ENCODE results near the gene PAX8. TPM values are rescaled to one million over a fixed set of nuclear protein-coding genes. Genes with fewer than 3 reads are reported as not detected.

The PAX8 gene
- total RNA-seq, 4 donors from 2014 or later = 0.62 to 2.5 (median 1.1) TPM; not detected in 1

DNA sequence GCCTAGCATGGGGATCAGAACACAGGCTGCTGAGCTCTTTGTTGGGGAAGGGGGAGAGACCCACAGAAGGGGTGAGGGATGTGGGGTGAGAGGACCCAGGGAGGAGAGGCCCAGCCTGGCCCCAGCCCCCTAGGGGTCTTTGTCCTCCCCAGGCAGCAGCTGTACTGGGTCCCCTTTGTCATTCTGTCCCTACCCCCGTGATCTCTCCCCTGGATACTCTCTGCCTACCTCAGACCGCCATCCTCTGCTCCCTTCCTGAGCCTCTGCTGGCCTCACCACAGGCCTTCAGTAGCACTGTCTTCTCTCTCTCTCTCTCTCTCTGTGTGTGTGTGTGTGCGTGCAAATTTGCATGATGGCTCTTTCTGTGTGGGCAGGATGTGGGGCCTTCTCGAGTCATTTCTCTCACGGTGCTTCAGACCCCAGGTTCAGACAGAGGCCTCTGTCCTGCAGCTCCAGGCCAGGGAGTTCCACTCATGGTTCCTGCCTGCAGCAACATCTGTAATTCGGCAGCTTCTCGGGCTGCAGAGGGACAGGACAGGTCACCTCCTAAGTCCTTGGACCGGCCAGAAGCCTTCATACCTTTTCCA is 103.6 kb downstream of the PAX8 start:
- H3K4me3 ChIP-seq = peak overlapping the region in 1 of 2 donors; percentile 32
- WGBS, 2 donors (ENCODE audit: low coverage in 1 of 2) = 70% methylated on average over 3 of the region's 8 CpGs; no CpG with 5 or more reads in 1 of the 2 donors
- H3K27ac ChIP-seq = no peak overlapping the region
- no peaks in the 10 kb centered on the region for H3K36me3 ChIP-seq
- no peaks in the 10 kb centered on the region for H3K27me3 ChIP-seq
- no peaks in the 10 kb centered on the region for H3K4me1 ChIP-seq
- TF ChIP-seq POLR2AphosphoS5 (IDR thresholded peaks at IDR 0.05) (no peak), POLR2A (IDR thresholded peaks at IDR 0.05) (no peak), EP300 (IDR thresholded peaks at IDR 0.05) (no peak)
- TF ChIP-seq, protein P1, sequence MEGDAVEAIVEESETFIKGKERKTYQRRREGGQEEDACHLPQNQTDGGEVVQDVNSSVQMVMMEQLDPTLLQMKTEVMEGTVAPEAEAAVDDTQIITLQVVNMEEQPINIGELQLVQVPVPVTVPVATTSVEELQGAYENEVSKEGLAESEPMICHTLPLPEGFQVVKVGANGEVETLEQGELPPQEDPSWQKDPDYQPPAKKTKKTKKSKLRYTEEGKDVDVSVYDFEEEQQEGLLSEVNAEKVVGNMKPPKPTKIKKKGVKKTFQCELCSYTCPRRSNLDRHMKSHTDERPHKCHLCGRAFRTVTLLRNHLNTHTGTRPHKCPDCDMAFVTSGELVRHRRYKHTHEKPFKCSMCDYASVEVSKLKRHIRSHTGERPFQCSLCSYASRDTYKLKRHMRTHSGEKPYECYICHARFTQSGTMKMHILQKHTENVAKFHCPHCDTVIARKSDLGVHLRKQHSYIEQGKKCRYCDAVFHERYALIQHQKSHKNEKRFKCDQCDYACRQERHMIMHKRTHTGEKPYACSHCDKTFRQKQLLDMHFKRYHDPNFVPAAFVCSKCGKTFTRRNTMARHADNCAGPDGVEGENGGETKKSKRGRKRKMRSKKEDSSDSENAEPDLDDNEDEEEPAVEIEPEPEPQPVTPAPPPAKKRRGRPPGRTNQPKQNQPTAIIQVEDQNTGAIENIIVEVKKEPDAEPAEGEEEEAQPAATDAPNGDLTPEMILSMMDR (IDR thresholded peaks at IDR 0.05) = no peak
- ATAC-seq = no peak
- no peaks in the 10 kb centered on the region for H3K9me3 ChIP-seq

DNA sequence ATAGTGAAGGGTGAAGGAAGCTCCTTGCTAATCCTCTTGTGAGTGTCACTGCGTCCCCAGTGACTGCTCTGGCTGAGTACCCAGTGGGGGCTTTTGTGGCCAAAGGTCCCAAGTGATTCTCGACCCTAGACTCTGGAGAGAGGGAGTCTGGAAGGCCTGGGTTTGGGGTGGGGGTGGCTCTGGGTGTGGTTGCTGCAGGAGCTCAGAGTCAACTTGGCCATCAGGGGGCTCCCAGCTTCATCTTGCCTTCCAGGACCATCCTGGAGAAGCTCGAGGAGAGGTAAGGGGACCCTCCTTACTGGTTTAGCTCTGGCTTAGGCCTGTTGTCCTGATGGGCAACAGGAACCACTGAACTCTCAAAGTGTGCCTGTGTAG is 104.4 kb downstream of the PAX8 start:
- no peaks in the 10 kb centered on the region for H3K27me3 ChIP-seq
- no CpG with 5 or more reads among the region's 3 CpGs for WGBS, 2 donors (ENCODE audit: low coverage in 1 of 2)
- TF ChIP-seq, protein P1 (IDR thresholded peaks at IDR 0.05) = no peak
- TF ChIP-seq POLR2A (IDR thresholded peaks at IDR 0.05) = no peak
- no peak for TF ChIP-seq EP300 (IDR thresholded peaks at IDR 0.05)
- no peak for TF ChIP-seq POLR2AphosphoS5 (IDR thresholded peaks at IDR 0.05)
- peak overlapping the region in 2 of 4 donors; percentile 17 to 25 for H3K27ac ChIP-seq
- H3K4me1 ChIP-seq = no peaks in the 10 kb centered on the region
- H3K4me3 ChIP-seq = peak overlapping the region in 1 of 2 donors; percentile 32
- no peak for ATAC-seq
- H3K9me3 ChIP-seq = no peaks in the 10 kb centered on the region
- no peaks in the 10 kb centered on the region for H3K36me3 ChIP-seq

DNA sequence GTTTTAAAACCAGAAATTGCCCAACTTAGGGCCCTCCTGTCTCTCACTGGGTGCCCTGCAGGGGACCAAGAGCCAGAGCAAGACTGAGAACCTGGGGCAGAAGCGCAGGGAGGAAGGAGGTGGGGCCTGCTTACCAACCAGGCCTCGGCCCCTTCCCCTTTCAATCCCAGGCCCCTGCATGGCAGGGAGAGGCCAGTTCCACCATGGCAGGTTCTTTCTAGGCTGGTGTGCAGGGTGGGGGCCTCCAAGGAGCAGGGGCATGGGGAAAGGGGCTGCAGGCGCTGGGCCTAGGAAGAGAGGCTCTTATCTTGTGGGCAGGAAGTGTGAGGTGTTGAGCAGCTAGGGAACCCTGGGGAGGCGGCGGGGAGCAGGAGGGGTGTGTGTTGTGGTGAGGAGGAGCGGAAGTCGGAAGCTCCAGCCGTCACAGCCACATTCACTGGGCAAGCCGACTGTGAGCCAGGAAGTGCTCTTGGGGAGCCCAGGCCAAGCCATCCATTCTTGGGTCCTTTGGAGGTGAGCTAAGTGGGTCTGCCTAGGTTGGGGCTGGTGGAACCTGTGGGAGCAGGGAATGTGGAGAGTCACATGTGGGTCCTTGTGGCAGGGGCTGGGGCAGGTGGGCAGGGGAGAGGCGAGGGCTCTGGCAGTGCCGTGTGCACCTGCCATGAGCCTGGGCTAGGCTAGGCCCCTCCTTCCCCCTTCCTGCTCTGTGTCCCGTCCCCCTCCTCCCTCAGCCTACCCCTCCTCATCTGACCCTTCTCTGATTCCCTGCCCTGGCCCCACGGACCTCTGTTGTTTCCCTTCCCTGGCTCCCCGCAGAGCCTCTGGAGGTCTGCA is 105.0 kb downstream of the PAX8 start, which contains the start of gene PSD4:
PSD4 (plus strand) TSS at position 430 of the 834 bp plus-strand sequence. CDS start 8,486 bp downstream, outside the sequence.
- Histone ChIP-seq H3K4me1 (no peaks in the 10 kb centered on the region), H3K36me3 (no peaks in the 10 kb centered on the region), H3K27ac (peak within 1 kb of the TSS in 2 of 4 donors; percentile 17 to 25), H3K27me3 (no peaks in the 10 kb centered on the region), H3K9me3 (no peaks in the 10 kb centered on the region), H3K4me3 (peak within 1 kb of the TSS in 1 of 2 donors; percentile 32)
- WGBS, 2 donors (ENCODE audit: low coverage in 1 of 2) = 63 to 100% methylated on average over 1 to 2 of the region's 14 CpGs
- ATAC-seq = peak; percentile 56
- TF ChIP-seq POLR2AphosphoS5 (IDR thresholded peaks at IDR 0.05) (no peak), EP300 (IDR thresholded peaks at IDR 0.05) (no peak), POLR2A (IDR thresholded peaks at IDR 0.05) (no peak)
- TF ChIP-seq, protein P1 (IDR thresholded peaks at IDR 0.05) = no peak

DNA sequence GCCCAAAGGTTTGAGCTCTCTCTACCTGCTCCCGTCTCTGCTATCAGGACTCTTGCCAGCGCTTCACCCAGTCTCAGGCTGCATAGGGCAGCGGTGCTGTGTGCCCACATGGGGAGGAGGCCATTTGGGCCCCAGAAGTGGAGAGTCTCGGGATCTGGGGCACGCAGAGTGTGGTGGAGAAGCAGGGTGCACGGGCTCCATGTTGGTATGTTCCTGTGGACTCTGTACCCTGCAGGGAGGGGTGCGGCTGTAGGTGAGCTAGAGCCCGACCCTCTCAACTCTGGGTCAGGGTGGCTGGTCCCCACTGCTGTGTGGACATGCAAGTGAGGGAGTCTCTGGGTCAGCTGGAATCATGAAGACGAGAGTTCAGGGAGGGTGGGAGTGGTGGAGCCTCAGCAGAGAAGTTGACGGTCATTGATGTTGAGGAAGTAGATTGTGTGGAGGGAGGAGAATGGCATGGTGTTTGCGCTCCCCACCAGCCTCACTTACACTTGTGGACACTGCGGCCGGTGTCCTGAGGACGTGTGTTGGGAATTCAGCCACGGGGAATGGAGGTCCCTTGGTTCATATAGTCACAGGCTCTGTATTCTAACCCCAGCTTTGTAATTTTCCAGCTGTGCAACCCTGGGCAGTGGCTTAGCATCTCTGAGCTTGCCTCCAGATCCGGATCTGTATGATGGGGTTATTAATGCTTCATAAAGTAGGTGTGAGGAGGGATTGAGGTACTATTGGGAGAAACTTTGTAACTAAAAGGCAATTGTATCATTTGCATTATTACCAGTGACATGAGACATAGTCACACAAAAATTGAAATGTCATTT is 105.8 kb downstream of the PAX8 start:
- WGBS, 2 donors (ENCODE audit: low coverage in 1 of 2) = 76% methylated on average over 3 to 4 of the region's 16 CpGs
- TF ChIP-seq POLR2A (IDR thresholded peaks at IDR 0.05) = no peak
- Histone ChIP-seq H3K4me3 (no peak overlapping the region), H3K36me3 (no peaks in the 10 kb centered on the region), H3K27ac (no peak overlapping the region), H3K4me1 (no peaks in the 10 kb centered on the region), H3K27me3 (no peaks in the 10 kb centered on the region), H3K9me3 (no peaks in the 10 kb centered on the region)
- no peak for ATAC-seq

Measured in gastroesophageal sphincter (tissue), 4 donors.